HG02884 (cell line): ENCODE measurements around the gene OSBPL3.

Experiments used
- ATAC-seq: cut with Tn5 transposase; IDR thresholded peaks from one replicate; pipeline ENCODE4 v1.9.1; 2021; ENCODE audit warnings: mild to moderate bottlenecking, moderate library complexity; ENCODE audit not compliant: unreplicated experiment

The OSBPL3 gene

GRCh38 chr7:24769014-24769830 lies 210.8 kb downstream of the OSBPL3 start:
- ATAC-seq: peak; percentile 60

- no peak for ATAC-seq
Observed at GRCh38 chr7:24767878-24768569, 212.0 kb downstream of the OSBPL3 start.

GRCh38 chr7:24764972-24765744 lies 214.8 kb downstream of the OSBPL3 start:
- no peak for ATAC-seq

DNA sequence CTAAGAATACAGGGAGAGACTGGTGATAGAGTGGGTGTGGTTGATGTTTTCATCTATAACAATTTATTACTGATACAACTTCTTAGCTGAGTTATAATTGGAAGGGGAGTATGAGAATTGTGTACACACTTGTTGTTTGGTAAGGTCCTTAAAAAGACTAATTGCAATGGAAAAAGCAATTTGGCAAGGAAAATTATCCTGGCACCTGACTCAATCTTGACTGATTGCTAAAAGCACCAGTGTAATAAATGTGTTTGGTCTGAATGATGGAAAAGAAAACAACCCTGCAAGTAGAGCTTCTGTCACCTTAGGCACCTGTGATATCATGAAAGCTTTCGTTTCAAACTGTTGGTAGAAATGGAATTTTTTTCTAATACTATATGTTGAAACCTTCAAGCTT lies 216.0 kb downstream of the OSBPL3 start:
- no peak for ATAC-seq

GRCh38 chr7:24763303-24763901 lies 216.6 kb downstream of the OSBPL3 start:
- ATAC-seq: no peak

GRCh38 chr7:24762771-24763170 lies 217.2 kb downstream of the OSBPL3 start:
- ATAC-seq: no peak

DNA sequence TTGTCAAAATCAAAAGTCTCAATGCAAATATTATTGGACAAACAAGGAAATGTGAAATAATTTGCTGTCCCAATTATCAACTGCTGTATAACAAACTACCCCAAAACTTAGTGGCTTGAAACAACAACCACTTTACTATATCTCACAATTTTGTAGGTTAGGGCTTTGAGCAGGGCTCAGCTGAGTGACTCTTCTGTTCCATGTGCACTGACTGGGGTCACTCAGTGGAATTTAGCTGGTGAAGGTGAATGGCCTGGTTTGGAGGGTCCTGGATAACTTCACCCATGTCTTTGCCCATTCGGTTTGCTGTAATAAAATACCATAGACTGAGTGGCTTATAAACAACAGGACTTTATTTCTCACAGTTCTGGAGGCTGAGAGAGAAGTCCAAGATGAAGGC lies 219.0 kb downstream of the OSBPL3 start:
- no peak for ATAC-seq

DNA sequence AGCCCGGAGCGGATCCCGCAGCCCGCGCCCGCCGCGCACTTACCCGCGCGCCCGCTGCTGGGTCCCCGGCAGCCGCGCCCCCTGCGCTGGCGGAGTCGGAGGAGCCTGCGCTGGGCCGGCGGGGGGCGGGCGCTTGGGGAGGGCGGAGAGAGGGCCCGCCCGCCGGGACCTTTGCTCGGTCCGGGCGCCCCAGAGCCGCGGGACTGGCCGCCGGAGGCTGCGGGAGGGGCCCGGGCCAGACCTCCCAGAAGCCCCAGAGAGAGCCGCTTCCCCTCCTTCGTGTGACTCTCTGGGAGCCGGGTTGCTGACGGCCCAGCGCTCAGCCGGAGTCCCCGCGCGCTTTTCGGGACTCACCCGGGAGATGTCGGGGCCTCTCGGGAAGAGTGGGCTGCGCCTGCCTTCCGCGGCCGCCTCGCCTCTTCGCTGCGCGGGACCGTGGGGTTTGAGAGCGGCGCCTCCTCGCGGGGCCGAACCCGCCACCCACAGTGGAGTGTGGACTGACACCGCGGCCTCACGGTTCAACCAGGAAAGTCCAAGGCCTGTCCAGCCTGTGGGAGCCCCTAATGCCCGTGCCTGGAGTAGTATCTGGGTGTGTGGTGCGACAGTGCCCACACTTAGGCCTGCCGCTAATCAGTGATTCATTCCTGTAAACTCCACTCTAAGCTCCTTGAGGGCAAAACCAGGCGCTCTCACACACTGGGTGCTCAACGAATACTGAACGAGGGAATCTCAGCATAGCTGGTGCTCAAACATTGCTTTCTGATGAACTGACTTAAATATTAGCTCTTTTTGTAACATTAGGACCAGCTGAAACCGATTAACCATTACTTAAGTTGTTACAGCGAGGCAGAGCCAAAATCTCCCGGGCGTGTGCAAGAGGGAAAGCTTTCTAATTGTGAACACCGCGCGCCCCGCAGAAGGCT lies 222.4 kb downstream of the OSBPL3 start, which contains the start of gene GSDME:
TSS of gene GSDME (minus strand) at position 112 of the 923 bp plus-strand sequence. CDS start 7,690 bp downstream, outside the sequence.
- peak; percentile 45 for ATAC-seq

DNA sequence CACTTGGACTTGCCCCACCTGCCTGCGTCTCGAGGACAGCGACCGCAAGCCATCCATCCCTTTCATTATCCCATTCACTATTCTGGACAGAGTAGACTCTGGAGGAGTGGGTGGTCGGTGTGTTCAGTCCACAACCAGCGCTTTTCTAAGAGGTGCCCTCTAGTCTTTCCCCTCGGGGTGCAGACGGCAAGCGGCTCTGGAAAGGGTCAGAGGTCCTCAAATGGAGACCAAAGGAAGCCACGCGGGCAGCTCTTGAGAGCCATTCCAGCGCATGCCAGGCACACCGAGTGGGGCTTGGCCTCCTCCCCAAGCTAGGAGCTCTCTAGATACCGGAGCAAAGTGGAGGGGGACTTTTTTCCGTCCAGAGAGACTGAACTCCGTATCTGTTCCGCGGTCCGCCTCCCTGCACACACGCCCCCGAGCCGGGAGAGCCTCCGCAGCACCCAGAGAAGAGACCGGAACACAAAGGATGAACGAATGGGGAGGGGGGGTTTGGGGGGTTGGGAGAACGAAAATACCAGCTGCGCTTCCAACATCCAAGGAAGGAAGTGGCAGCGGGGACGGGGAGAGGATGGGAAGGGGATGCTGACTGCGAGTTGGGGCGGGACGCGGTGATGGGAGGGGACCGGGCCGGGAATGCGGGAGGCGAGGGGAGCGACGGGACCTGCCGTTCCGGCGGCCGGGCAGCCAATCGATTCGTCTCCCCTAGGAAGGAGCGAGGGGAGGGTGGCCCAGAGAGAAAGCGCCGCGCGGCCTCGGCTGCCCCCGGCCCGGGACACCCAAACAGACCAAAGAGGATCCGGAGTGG lies 223.2 kb downstream of the OSBPL3 start:
- no peak for ATAC-seq

DNA sequence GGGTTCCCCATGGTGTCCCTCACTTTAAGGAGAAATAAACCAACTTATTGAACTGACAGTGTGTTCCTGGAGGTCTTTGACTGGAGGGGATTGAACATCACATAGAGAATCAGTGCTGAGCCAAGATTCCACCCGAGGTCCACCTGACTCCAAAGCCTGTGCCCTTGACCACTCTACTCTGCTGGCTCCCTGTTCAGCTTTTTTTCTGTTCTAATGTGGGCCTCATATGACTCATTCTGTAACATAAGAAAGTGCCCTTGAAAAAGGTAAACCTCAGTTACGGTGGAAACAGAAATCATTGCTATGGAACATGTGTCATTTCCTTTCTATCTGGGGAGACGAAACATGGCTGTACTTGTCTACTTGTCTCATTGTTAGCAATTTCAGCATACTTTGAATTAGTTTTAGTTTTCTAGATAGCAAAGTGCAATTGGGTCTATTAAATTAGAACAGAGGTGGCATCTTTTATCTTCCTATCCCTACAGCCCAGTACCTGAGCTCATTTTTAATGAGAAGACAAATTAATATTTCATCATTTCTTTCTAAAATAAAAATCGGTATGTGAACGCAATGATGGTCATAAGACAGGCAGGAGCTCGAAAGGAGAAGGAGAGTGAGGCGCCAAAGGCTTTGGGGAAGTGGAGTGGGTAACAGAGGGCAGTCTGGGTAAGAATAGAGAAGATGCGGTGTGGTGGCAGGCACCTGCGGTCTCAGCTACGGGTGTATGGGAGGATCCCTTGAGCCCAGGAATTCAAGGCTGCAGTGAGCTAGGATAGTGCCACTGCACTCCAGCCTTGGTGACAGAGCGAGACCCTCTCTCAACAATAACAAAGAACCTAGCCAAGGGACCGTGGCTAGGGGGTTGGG lies 224.2 kb downstream of the OSBPL3 start:
- ATAC-seq: peak; percentile 63

GRCh38 chr7:24754906-24755506 lies 225.0 kb downstream of the OSBPL3 start:
- no peak for ATAC-seq

DNA sequence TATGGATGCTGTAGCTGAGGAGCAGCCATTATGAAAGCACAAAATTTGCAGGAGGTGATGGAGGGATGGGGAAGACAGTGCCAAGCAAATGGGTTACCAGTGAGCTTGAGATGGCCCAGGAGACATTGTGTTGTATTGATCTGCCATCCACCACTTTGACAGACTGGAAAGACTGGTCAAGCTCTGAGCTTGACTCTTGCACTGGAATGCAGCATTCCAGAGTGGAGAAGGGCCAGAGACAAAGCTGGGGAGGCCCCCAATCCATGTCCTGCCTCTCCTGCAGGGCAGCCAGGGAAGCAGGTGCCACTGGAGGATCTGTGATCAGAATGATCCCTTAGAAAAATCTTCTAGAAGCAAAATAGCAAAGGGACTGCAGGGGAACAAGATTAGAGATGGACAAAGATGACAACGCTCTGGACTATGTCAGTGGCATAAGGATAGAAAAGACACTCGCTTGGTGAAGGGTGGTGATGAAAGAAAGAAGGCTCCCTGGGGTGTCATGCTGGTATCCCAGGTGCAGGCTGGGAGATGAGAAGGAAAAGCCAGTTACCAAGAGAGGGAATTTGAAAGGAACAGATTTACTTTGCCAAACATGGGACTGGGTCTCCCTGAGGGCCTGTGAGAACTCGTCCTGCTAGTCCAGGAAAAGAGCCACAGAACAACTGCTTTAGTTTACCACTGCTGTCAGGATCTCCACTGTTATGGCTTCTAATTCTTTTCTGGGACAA lies 227.7 kb downstream of the OSBPL3 start:
- no peak for ATAC-seq

DNA sequence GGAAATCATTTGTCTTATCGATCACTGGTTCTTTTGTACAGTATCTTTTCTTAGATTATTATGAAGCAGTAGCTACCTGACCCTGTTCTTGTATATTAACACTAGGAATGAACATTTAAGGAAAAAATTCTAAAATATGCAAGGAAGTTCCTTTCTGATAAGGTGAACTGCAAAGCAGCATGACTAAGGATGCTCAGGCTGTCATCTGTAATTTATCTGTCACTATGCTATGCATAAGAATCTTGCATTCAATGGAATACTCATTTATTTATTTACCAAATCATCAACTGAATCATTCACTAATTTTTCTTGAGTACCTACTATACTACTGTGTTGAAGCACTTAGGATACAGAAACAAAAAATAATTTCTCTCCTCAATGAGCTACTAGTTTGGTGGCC lies 228.5 kb downstream of the OSBPL3 start:
- ATAC-seq: no peak

- ATAC-seq: no peak
Observed at GRCh38 chr7:24750441-24751055, 229.4 kb downstream of the OSBPL3 start.

GRCh38 chr7:24748521-24748920 lies 231.5 kb downstream of the OSBPL3 start:
- no peak for ATAC-seq
